ENCODE data around the gene ACAP2.
"Not testable (repeated sequence)": the region's sequence is repeated elsewhere in the genome, so short reads cannot be mapped to it uniquely, and the experiment has no call there.

Gene ACAP2

DNA sequence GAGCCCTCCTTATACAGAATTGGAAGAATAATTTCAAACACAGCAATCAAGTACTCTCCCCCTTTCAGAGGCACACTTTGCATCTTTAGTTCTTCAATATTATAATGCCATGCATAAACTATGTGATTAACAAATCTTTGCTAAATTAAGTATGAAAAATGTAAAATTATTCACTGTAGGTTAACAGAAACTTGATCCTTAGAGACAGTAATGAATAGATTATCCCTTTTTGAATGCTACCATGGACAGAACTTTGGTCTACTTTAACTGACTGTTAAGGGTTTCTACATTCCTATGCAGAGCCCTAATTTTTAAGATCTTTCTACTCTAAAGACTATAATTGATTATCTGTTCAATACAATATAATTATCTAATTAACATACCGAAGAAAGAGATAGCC, 146.2 kb downstream of the ACAP2 start:
- TF ChIP-seq, protein P1, sequence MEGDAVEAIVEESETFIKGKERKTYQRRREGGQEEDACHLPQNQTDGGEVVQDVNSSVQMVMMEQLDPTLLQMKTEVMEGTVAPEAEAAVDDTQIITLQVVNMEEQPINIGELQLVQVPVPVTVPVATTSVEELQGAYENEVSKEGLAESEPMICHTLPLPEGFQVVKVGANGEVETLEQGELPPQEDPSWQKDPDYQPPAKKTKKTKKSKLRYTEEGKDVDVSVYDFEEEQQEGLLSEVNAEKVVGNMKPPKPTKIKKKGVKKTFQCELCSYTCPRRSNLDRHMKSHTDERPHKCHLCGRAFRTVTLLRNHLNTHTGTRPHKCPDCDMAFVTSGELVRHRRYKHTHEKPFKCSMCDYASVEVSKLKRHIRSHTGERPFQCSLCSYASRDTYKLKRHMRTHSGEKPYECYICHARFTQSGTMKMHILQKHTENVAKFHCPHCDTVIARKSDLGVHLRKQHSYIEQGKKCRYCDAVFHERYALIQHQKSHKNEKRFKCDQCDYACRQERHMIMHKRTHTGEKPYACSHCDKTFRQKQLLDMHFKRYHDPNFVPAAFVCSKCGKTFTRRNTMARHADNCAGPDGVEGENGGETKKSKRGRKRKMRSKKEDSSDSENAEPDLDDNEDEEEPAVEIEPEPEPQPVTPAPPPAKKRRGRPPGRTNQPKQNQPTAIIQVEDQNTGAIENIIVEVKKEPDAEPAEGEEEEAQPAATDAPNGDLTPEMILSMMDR (conservative IDR thresholded peaks at IDR 0.05; ENCODE audit: low read depth, low read length): no peak
- H3K4me3 ChIP-seq (ENCODE audit: low read length): no peak overlapping the region
- DNase-seq (ENCODE audit: low read depth): no peak

DNA sequence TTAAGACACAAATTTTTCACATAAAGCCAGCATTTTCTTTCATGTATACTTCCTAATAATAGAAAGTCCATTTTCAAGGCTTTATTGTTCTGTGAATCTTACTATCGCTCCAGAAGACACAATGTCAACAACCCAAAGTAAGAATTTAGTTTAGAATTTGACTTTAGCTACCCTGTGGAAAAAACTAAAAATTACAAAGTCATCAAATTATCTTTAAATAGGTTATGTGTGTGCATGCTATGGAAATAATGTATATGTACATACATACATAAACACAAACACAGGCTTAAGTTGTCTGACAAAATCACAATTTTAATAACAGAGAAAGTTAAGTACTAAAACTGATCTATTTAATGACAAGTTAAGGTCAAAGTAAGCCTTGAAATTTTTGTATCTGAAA, 151.7 kb downstream of the ACAP2 start:
- DNase-seq (ENCODE audit: low read depth): no peak
- H3K4me3 ChIP-seq (ENCODE audit: low read length): no peak overlapping the region
- TF ChIP-seq, protein P1 (conservative IDR thresholded peaks at IDR 0.05; ENCODE audit: low read depth, low read length): no peak

DNA sequence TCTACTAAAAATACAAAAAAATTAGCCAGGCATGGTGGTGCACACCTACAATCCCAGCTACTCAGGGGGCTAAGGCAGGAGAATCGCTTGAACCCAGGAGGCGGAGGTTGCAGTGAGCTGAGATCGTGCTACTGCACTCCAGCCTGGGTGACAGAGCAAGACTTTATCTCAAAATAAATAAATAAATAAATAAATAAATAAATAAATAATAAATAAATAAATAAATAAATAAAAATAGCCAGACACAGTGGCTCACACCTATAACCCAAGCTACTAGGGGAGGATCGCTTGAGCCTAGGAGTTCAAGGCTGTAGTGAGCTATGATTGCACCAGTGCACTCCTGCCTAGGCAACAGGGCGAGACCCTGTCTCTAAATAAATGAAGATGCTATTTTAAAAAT, 152.2 kb downstream of the ACAP2 start:
- DNase-seq (ENCODE audit: low read depth): not testable (repeated sequence)

DNA sequence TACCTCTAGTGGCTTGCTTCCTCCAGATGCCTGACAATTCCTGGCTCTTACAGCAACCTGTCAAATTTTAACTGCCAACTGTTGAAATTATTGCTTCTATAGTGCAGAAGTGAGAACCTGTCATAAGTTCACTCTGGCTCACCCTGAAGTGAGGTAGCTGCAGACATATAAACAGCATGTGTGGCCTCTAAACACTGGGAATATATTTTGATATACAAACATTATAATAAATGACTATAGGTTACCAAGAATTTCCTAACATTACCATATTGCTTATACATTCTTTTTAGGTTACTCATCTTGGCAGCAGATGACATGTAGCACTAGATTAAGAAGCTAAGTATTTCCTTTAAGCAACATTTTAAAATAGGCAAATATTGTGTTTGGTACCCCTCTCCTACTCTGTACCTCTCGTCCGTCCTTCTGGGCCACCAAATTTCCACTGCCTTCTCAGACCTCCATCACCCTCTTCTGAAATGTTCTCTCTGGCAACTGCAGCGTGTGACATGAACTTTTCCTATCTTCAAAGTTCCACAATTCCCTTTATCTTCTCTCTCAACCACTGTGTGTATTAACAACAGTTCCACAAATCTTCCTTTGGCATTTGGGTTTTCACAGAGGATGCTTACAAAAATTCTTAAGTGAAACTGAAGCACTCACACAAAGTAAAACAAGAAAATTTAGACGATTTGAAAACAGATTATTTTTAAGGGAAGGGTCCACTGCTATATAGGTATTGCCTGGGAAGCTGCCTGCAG, 156.5 kb downstream of the ACAP2 start:
- TF ChIP-seq, protein P1 (conservative IDR thresholded peaks at IDR 0.05; ENCODE audit: low read depth, low read length): no peak
- DNase-seq (ENCODE audit: low read depth): no peak
- no peak overlapping the region for H3K4me3 ChIP-seq (ENCODE audit: low read length)

More for the DNA sequence above, 152.2 kb downstream of the ACAP2 start:
- not testable (repeated sequence) for H3K4me3 ChIP-seq (ENCODE audit: low read length)

DNA sequence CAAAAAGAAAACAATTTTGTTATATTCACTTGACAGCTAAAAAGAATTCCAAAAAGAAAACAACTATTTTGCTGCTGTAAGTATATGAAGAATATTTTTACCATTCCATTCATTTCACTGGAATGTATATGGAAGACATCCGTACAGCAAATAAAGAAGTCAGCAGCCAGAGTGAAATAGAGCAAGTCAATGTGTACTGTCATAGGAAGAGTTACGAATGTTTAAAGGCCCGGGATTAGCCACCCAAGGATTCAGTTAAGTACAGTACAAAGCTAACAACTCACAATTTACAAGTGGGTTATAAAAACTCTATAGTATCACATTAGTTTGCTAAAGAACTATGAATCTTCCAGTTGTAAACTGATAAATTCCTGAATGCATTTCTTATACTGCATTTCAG, 157.4 kb downstream of the ACAP2 start:
- TF ChIP-seq, protein P1 (conservative IDR thresholded peaks at IDR 0.05; ENCODE audit: low read depth, low read length): no peak
- H3K4me3 ChIP-seq (ENCODE audit: low read length): no peak overlapping the region
- DNase-seq (ENCODE audit: low read depth): no peak

DNA sequence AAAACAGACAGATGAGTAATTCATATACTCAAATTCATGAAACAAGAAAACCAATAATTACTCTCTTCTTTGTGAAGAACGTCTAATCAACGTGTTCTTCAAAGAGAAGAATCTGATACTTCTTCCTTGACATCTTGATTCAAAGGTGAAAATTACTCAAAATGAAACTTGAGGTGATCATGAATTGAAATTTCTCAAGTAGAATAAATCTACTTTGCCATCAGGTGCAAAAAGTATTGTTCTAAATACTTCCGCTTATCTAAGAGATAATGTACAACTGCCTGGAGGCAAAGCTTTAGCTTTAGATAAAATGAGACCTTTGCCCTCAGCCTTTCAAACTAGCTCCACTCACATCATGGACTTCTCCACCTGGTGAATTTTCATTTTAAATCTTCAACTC, 158.0 kb downstream of the ACAP2 start:
- no peak for DNase-seq (ENCODE audit: low read depth)
- H3K4me3 ChIP-seq (ENCODE audit: low read length): no peak overlapping the region
- TF ChIP-seq, protein P1 (conservative IDR thresholded peaks at IDR 0.05; ENCODE audit: low read depth, low read length): no peak

DNA sequence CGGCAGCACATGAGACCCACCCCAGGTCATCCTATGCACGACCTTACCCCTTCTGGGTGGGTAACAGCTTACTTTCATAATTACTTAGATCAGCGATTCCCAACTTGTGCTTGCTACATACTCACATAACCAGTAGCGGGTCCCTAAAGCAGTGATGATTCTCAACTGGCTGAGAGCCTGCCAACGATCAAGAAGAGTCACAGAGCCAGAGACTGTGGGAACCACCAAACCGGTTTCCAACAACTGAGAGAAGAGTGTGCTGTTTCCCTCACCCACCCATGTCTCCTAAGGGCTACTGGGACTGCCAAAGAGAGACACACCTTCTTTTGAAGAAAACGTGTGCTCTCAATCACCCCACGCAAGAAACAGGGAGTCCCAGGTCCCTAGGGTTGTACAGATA, 159.9 kb downstream of the ACAP2 start:
- H3K4me3 ChIP-seq (ENCODE audit: low read length): no peak overlapping the region
- no peak for DNase-seq (ENCODE audit: low read depth)
- TF ChIP-seq, protein P1 (conservative IDR thresholded peaks at IDR 0.05; ENCODE audit: low read depth, low read length): no peak

Measured in retinal pigment epithelial cell (primary cell).